HG02840 (cell line): ENCODE results near the gene SGK1.
"Not testable (repeated sequence)": the region's sequence is repeated elsewhere in the genome, so short reads cannot be mapped to it uniquely, and the experiment has no call there.

Source experiments
- ATAC-seq: cut with Tn5 transposase; IDR thresholded peaks from one replicate; pipeline ENCODE4 v1.9.1; 2021; ENCODE audit warnings: mild to moderate bottlenecking, moderate library complexity, moderate number of reproducible peaks; ENCODE audit not compliant: unreplicated experiment, low FRiP score

The SGK1 gene

DNA sequence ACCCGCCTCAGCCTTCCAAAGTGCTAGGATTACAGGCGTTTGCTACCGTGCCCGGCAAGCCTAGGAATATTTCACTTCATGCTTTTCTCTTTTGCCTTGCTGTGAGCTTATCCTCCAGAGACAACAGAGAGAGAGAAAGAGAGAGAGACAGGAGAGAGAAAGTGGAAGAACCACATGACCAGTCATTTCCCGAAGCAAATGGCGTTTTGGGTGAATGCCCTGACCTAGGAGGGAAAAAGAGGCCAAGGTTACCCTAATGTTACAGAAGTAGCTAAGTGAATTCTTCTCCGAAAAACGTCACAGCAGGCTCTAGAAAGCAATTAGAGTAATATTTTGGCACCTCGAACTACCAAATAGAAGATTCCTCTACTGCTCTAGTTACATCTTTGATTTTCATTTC is 9.1 kb downstream of the SGK1 start:
- no peak for ATAC-seq

DNA sequence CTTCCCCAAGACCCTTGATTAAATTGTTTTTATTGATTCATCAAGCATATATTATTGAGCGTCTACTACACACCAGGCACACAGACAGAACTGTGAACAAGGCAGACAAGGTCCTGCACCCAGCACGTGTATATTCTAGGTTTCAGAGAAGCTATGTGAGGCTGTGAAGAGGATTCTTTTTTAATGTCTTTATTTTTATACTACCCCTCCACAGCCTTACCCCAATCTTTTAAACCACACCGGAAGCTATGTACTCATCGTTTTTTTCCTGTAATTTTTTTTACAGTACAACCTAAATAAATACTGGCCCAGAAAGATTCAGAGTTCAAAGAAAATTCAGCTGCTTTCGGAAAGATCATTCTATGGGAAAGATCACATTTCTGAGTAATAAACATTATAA is 10.0 kb downstream of the SGK1 start:
- ATAC-seq, result no peak

GRCh38 chr6:134307075-134307474 is 10.8 kb downstream of the SGK1 start:
- ATAC-seq, result no peak

- ATAC-seq, result not testable (repeated sequence)
These were observed 13.5 kb downstream of the SGK1 start for GRCh38 chr6:134304381-134304780.

- ATAC-seq, result no peak
These were observed 14.0 kb downstream of the SGK1 start for GRCh38 chr6:134303891-134304290.

DNA sequence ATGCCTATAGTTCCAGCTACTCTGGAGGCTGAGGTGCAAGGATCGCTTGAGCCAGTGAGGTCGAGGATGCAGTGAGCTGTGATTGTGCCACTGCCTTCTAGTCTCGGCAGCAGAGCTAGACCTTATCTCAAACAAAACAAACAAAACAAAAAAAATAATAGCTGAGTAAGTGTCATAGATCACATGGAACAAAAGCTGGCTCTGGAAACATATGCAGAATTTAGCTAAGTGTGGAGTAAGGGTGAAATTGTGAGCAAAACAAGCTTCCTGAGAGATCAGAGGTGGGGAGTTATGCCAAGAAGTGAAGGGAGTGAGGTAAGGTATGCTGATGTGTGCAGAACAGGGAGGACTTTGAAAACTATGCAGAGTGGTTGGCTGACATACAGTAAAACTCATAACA is 18.7 kb downstream of the SGK1 start:
- no peak for ATAC-seq

DNA sequence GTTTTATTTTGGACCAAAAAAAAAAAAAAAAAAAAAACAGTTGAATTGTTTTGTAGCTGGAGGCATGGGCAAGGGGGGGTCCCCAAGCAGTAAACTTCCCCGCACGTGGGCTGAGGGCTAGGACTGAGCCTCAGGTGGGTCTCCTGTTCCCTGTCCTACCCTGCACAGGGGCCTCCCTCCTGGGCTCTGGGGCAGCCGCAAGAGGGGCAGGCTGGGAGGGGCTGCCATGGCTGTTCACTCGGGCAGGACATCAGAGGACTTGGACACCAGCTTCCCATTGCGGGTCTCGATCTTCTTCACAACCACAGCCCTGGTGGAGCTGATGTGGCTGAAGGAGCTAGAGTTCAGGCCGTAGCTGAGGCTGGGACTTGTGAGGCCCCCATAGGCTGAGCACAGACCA is 21.1 kb downstream of the SGK1 start:
- no peak for ATAC-seq

DNA sequence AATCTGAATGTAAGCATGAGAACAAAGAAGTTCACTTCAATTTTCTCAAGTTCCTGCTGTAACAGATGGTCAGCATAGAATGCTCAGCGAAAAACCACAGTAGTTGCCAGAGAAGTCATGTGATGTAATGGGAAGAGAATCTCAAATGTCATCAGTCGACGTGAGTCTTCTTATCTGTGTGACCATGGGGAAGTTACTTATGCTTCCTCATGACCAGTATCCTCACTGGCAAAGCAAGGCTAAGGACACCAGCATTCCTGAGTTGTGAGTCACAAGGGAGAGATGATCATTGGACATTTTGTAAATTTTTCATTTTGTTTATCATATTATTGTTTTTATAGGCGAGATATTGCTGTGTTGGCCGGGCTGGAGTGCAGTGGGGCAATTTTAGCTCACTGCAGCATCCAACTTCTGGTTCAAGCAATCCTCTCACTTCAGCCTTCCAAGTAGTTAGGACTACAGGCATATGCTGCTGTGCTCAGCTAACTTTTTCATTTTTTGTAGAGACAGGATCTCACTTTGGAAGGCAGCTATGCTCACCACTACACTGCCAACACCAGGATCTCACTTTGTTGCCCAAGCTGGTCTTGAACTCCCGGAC is 21.9 kb downstream of the SGK1 start:
- ATAC-seq, result no peak

GRCh38 chr6:134293659-134294161 is 24.2 kb downstream of the SGK1 start:
- ATAC-seq, result no peak

DNA sequence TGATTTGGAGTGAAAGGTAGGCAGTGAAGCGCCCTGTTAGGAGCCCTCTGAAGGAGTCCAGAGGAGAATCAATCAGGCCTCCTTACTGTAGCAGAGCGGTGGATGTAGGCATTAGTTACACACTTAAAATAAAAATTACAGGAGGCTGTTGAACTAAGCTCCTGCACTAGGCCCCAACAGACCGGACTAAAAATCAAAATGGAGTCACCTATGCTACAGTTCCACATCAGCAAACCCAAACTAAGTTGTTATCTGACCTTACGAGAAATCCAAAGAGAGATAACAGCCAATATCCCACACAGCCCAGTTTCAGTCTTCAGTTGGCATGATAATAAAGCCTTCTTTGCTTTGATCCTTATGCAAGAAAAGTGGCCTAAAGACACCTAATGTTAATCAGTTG is 26.8 kb downstream of the SGK1 start:
- no peak for ATAC-seq

GRCh38 chr6:134289204-134289575 is 28.7 kb downstream of the SGK1 start:
- no peak for ATAC-seq

DNA sequence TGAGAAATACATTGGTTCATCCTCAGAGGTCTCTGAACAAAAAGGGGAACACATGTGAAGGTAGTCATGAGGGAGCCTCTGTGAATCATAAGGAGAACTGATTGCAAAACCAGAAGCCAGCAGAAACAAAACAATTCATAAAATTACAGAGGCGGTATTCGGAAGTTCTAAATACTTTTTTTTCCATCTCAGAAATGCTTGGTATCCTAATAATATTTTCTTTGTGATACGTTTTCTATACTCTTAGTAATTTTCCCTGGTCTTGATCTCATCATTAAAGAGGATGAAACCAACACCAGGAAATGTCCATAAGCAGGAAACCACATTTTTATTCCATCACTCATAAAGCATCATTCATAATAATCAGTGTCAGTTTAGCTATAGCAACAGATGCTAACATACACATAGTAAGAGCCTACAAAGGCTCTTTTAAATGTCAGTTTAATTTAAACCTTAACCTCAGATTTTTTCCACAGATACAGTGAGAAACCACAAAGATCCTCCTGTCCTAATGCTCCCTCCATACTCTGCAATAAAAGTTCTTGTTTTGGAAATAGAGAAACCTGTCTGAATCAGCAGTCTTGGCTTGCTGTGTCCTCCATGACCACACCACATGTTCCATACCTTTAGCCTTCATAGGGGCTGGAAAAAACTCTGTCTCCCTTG is 29.2 kb downstream of the SGK1 start:
- ATAC-seq, result no peak

GRCh38 chr6:134287859-134288537 is 29.9 kb downstream of the SGK1 start:
- ATAC-seq, result no peak

- no peak for ATAC-seq
These were observed 35.1 kb downstream of the SGK1 start for GRCh38 chr6:134282816-134283215.

GRCh38 chr6:134281388-134281787 is 36.5 kb downstream of the SGK1 start:
- no peak for ATAC-seq

DNA sequence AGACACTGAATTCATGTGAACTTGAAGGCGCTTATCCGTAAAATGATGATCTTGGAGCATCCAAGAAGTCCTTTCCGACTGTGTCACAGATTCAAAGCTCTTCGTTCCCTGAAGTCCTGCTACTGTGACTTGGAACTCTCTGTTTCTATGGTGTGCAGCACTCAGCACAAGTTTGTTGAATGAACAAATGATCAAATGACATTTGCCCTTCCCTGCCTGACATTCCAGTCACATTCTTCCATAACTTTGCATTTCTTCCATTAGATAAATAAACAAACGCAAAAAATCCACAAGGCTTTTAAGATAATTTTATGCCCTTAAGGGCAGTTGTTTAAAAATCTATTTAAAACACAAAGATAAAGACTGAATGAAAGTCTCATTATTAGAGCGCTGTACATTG is 39.9 kb downstream of the SGK1 start:
- no peak for ATAC-seq

GRCh38 chr6:134276891-134277377 is 41.0 kb downstream of the SGK1 start:
- ATAC-seq, result not testable (repeated sequence)

GRCh38 chr6:134272374-134272773 is 45.5 kb downstream of the SGK1 start:
- no peak for ATAC-seq

DNA sequence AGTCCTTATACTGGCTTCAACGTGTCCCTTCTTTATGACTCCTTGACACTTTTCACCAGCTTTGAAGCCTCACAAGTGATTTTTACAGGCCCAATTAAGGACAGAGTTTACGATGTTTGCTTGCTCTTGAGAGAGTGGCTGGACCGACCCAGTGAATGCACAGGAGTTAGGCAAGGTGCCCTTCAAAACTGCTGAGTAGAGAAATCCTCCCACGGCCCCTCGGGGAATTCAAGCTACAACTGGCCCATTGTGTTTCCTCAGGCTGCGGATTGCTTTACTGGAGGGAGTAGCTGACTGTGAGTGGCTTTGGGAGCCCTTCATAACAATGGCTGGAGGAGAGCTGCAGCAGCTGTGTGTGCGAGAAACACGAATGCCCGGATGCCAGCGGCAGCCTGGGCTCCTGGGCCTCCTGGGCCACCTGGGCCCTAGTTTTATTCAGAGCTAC is 50.0 kb downstream of the SGK1 start:
- no peak for ATAC-seq

DNA sequence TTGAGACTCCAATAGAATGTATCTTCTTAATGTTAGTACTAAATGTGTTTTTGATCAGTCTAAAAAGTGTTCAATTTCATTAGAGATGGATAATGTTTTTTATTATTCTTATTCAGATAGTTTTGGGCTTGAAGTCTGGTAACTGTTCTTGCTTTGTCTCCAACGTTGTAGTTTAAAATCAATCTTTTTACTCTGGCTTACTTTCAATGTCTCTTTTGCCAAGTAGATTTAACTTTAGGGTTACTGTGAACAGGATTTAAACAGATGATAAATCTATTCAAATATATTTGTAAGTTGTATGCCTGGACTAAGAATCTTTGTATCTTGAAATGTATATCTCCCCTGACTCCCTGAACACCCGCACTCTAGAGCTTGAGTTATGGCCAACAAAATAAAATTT is 51.1 kb downstream of the SGK1 start:
- no peak for ATAC-seq

- no peak for ATAC-seq
These were observed 56.1 kb downstream of the SGK1 start for GRCh38 chr6:134261766-134262165.
